H1 (cell line): ENCODE measurements around the gene KRT80.

Experiments used
- BCL11A ChIP-seq, 2 experiments: IDR thresholded peaks; one replicate each; pipeline ENCODE4 v1.6.1; 2011; ENCODE audit warnings: low read depth in 2 of 2, low read length in 2 of 2, mild to moderate bottlenecking in 2 of 2
- GABPA ChIP-seq: IDR thresholded peaks from 2 replicates; pipeline ENCODE4 v1.6.1; 2011; ENCODE audit warnings: mild to moderate bottlenecking, low read length, moderate library complexity, borderline replicate concordance; ENCODE audit not compliant: insufficient read depth
- NRF1 ChIP-seq: IDR thresholded peaks from 2 replicates; pipeline ENCODE4 v1.6.1; 2011; ENCODE audit warnings: mild to moderate bottlenecking, low read depth, low read length, improper control_type of control experiment
- POLR2A ChIP-seq, 2 experiments: IDR thresholded peaks; 1 replicate in 1 of 2; 2 replicates in 1 of 2; pipeline ENCODE4 v1.6.1; 2011; ENCODE audit warnings: low read depth in 2 of 2, low read length in 2 of 2, mild to moderate bottlenecking in 2 of 2; ENCODE audit errors: control extremely low read depth in 1 of 2
- SUZ12 ChIP-seq: fragments of 200-600 bp; sonication (generic); IDR thresholded peaks from 2 replicates; pipeline ENCODE4 v1.6.1; 2012; ENCODE audit warnings: mild to moderate bottlenecking, inconsistent platforms, low read length, moderate library complexity, mixed read lengths
- TAF1 ChIP-seq: IDR thresholded peaks from 2 replicates; pipeline ENCODE4 v1.6.1; 2011; ENCODE audit warnings: mild to moderate bottlenecking, low read depth, low read length

DNA sequence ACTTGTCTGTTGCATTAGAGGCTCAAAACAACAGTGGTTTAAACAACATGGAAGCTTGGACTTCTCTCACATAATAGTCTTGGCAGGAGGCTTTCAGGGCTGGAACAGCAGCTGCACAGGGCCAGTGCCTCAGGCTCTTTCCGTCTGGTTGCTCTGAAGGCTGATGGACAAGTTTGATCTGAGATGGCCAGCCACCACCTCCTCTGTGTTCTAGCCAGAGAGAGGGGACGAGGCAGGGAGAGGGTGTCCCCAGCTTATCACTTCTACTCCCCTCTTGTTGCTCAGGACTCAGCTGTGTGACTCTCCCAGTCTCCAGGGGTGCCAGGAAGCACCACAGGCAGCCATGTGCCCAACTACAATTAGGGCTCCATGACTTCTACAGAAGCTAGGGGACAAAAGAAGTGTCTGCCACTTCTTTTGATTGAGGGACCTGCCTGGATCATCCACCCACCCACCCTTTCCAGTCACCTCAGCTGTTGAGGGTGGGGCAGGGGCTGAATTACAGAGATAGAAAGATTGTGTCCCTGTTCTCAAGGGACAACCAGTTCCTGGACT is 65.7 kb downstream of the KRT80 start:
- TF ChIP-seq SUZ12 (no peak), GABPA (no peak), BCL11A (IDR thresholded peaks at IDR 0.05; ENCODE audit: low read depth in 2 of 2, low read length in 2 of 2) (no peak), POLR2A (IDR thresholded peaks at IDR 0.05; ENCODE audit: control extremely low read depth in 1 of 2, low read depth in 2 of 2, low read length in 2 of 2) (no peak), NRF1 (no peak), TAF1 (no peak)
